Sigmoid colon (tissue), 3 donors: ENCODE measurements around the gene PCGF3.

ENCODE experiments used
- POLR2A ChIP-seq, 2 donors: fragments of 450-650 bp; IDR thresholded peaks; one replicate each; pipeline ENCODE4 v1.6.1; 2016; ENCODE audit warnings: antibody characterized with exemption in 2 of 2, mild to moderate bottlenecking in 2 of 2, moderate library complexity in 2 of 2
- TF ChIP-seq, protein P1 (sequence below), 4 experiments: fragments of 450-650 bp in 3 of 4; fragments of 200-600 bp in 1 of 4; IDR thresholded peaks; one replicate each; pipeline ENCODE4 v1.5.1; 2016 to 2019; ENCODE audit warnings: antibody characterized with exemption in 4 of 4, mild to moderate bottlenecking in 3 of 4, moderate library complexity in 2 of 4

DNA sequence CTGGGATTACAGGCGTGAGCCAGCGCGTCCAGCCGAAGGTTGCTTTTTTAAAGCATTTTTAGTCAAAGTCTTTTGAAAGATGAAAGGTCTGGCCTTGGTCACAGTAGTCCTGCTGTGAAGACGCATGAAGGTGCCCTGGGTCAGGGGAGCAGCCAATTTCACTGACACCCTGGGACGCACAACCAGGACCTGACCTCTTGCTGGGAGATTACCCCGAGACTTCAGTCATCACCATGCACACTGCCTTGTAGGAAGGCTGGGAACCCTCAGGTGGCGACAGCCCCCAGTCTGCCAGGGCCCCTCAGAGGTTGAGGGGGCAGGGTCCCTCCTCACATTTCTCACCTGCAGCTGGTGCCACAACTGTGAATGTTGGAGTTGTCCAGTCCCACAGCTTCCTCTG lies 67.1 kb downstream of the PCGF3 start:
- no peak for TF ChIP-seq POLR2A (IDR thresholded peaks at IDR 0.05)
- TF ChIP-seq, protein P1, sequence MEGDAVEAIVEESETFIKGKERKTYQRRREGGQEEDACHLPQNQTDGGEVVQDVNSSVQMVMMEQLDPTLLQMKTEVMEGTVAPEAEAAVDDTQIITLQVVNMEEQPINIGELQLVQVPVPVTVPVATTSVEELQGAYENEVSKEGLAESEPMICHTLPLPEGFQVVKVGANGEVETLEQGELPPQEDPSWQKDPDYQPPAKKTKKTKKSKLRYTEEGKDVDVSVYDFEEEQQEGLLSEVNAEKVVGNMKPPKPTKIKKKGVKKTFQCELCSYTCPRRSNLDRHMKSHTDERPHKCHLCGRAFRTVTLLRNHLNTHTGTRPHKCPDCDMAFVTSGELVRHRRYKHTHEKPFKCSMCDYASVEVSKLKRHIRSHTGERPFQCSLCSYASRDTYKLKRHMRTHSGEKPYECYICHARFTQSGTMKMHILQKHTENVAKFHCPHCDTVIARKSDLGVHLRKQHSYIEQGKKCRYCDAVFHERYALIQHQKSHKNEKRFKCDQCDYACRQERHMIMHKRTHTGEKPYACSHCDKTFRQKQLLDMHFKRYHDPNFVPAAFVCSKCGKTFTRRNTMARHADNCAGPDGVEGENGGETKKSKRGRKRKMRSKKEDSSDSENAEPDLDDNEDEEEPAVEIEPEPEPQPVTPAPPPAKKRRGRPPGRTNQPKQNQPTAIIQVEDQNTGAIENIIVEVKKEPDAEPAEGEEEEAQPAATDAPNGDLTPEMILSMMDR (IDR thresholded peaks at IDR 0.05) = no peak
